SIG-M5 treated with dmso at 0.1 percent for 504 hours (cell line): ENCODE results near the gene ZNF606.
"Not testable (repeated sequence)": the region's sequence is repeated elsewhere in the genome, so short reads cannot be mapped to it uniquely, and the experiment has no call there.

Experiments
- DNase-seq: peaks from one replicate; lab custom pipeline; 2025; ENCODE audit not compliant: unreplicated experiment; lab: John Stamatoyannopoulos, UW

Gene ZNF606

DNA sequence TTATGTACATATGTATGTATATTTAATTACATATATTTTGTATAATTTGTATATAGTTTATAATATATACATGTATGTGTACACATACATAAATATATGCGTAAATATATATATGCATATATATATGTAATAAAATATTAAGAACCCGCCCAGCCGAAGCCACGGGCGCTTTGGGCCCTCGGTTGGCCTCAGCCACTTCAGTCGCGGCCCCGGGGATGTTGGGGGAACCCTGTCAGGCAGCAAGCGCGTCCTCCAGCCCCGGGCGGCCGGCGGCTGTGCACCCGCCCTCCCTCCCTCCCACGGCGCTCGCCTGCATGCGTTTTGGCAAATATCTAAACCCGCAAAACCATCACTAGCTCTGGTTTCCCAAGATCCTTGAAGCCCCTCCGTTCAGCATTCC is 7.9 kb upstream of the ZNF606 start:
- no peak for DNase-seq

DNA sequence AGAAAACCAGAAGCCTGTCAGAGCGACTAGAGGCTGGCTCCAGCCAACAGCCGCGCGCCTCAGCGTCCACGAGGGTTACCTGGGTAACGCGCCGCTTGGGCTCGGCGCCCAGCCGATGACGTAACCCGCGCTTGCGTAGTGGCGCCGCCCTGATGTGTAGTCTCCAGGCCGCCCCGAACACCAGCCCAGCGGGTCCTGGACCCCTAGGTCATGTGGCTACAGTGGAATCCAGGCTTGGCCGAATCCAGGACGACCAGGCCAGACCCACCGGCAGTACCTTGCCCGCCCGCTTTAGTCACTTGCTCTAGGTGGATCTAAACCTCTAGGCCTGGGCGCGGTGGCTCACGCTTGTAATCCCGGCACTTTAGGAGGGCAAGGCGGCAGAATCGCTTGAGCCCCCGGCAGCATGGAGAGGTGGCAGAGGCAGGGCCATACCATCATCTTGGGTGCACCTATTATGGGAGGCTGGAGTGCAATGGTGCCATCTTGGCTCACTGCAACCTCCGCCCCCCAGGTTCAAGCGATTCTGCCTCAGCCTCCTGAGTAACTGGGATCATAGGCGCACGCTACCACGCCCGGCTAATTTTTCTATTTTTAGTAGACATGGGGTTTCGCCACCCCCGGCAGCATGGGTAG is 7.2 kb upstream of the ZNF606 start:
- DNase-seq = peak; percentile 36

DNA sequence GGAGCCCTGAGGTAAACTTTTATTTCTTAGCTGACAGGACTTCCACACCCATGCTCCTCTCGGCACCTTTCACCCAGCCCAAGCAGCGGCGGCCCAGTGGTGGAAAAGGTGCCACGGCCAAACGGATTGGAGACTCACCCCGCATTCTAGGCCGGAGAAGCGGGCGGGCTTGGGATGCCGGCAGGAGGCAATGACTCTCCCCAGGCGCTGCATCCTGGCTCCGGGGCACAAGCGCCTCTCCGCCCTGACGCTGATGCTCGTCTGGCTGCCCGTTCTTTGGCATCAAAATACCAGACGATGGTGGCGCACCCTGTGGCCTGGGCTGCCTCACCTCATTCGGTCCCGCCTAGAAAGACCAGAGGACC is 6.7 kb upstream of the ZNF606 start:
- no peak for DNase-seq

DNA sequence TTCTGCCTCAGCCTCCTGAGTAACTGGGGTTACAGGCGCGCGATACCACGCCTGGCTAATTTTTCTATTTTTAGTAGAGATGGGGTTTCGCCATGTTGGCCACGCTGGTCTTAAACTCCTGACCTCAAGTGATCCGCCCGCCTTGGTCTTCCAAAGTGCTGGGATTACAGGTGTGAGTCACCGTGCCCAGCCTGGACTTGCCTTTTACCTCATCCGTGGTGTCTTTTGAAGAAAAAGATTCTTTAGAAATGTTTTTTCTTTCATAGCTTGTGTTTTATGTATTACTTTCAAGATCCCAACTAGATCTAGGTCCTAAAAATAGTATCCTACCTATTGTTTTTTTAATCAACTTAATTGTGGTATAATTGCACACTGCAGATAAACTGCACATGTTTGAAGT is 6.3 kb upstream of the ZNF606 start:
- not testable (repeated sequence) for DNase-seq

DNA sequence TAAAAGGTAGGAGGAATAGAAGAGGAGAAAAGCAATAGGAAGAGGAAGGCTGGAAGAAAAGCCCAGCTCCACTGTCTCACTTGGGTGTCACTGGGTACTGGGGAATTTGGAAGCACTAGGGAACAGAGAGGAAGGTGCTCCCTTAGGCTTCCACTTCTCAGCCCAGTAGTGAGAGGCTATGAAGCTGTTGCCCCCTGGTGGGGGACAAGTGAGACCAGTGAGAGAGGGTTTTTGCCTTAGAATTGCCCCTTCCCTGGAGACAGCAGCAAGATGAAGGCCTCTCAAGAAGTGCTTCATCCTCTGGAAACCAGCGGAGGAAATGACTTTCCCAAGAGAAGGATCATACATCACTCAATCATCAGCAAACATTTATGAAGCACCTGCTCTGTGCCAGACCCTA is 4.7 kb upstream of the ZNF606 start:
- DNase-seq = no peak

DNA sequence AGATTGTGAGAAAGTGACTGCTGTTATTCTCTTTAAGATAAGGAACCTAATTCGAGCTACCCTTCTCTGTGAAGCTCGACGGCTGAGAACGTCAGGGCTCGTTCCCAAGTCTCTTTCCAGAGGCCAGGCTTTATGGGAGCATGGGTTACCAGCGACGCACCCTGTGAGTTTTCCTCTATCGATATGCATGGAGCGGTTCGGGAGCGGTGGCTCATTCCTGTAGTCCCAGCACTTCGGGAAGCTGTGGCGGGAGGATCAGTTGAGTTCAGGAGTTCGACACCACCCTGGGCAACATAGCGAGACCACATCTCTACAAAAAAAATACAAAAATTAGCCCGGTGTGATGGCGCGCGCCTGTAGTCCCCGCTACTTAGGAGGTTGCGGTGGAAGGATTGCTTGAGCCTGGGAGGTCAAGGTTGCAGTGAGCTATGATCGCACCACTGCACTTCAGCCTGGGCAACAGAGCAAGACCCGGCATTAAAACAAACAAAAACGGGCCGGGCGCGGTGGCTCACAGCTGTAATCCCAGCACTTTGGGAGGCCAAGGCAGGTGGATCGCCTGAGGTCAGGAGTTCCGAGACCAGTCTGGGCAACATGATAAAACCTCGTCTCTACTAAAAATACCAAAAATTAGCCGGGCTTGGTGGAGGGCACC is 681 bp upstream of the ZNF606 start:
- no peak for DNase-seq

DNA sequence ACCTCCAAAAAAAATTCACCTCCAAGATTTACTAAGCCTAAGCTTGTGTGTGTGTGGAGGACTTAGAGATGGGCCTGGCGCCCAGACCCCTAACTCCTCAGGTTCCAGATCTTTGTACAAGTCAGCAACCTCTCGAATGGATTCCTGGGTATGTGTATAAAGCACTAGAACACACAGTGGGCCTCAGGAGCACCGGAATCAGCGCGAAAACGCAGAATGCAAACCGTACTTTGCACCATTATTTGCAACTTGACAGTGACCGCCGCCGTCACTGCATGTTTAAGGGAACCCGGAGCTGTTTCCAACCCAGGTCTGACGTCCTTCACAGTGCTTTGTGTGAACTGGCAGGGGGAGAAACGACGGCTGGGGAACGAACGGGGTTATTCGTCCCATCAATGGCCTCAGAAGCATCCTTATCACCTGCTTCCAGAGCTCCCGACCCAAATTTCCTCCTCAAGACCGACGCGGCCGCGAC is 688 bp downstream of the ZNF606 start:
- no peak for DNase-seq

DNA sequence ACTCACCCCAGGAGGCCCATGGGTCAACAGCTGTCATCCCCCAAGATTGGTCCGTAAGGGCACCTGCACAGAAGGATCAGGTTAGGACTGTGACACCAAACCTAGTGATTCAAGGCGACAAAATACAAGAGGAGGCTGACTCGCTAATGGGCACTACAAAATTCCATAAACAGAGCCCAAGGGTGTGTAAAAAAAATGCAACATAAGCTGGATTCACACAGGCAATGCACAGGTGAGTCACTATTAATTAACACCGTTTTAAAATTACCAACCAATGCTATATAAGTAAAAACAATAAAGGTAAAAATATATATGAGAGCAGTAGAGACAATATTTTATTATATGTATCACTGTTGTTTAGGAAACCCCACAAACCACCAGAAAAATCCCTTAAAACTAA is 1.9 kb downstream of the ZNF606 start:
- DNase-seq = no peak

DNA sequence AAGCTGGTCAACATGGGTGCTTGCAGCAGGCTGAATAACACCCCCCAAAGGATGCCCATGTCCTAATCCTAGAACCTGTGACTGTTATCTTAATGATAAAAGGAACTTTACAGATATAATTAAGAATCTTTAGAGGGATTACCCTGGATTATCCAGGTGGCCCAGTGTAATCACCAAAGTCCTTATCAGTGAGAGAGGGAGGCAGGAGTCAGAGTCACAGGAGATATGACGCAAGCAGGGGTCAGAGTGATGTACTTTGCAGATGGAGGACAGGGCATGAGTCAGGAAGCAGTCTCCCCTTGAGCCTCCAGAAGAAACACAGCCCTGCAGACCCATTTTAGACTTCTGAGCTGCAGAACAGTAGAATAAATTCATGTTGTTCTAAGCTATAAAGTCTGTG is 9.8 kb downstream of the ZNF606 start:
- no peak for DNase-seq

DNA sequence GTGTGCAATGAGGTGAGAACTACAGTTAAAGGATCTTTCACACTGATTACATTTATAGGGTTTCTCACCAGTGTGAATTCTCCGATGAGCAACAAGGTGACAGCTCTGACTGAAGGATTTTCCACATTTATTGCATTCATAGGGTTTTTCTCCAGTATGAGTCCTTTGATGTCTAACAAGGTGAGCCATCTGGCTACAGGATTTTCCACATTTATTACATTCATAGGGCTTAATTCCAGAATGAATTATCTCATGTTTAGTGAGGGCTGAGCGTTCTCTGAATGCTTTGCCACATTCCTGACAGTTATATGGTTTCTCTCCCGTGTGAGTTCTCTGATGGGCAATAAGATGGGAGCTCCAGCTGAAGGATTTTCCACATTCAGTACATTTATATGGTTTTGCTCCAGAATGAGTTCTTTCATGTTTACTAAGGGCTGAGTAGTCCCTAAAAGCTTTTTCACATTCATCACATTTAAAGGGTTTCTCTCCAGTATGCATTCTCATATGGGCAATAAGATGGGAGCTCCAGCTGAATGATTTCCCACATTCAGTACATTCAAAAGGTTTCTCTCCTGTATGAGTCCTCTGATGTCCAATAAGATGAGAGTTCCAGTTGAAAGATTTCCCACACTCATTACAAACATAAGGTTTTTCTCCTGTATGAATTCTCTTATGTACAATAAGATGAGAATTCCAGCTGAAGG is 23.9 kb downstream of the ZNF606 start:
- DNase-seq = no peak

DNA sequence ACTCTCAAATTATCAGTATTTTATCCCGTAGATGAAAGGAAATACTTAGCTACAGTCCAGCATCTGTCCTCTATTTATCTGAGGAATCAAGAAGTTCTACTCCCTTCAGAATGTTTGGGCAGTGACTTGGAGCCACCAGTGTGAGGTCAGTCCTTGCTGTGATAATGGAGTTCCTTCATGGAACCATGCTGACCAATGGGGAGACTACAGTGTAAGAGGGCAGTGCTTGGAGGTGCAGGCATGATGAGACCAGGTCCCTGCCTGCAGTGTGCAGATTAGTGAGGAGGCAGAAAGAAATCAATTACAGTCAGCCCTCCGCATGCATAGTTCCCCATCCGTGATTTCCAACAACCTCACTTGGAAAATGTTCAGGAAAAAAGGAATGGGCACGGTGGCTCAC is 28.2 kb downstream of the ZNF606 start, which contains the start of gene C19orf18:
Gene C19orf18 (minus strand): TSS at position 101 of the 400 bp plus-strand sequence. CDS start 102 bp downstream, outside the sequence.
- DNase-seq = no peak

DNA sequence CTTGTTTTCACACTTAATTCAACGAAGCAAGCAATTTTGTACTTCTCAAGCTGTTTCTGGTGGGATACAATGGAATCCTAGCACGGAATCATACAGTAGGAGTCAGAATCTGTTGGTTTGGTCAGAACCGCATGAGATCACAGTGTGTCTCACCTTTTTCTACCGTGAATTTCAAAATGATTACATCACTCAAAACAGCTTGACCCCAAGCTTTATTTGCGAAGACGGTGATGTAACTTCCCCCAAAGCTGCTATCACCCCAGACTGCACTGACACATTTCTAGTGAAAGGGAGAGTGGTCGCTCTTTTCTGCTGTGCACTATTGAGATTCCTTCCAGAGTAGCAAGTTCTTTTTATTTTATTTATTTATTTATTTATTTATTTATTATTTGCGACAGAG is 37.9 kb downstream of the ZNF606 start:
- no peak for DNase-seq

DNA sequence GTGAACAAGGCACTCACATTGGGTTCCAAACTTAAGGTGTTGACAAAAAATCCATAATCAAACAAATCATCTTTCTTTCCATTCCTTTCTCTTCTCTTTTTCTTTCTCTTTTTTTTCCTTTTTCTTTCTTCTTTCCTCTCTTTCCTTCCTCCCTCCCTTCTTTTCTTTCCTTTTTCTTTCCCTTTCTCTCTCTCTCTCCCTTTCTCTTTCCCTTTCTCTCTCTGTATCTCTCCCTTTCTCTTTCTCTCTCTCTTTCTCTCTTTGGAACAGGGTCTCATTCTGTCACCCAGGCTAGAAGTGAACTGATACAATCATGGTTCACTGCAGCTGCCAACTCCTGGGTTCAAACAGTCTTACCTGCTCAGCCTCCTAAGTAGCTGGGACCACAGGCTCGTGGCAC is 40.8 kb downstream of the ZNF606 start:
- DNase-seq = no peak

DNA sequence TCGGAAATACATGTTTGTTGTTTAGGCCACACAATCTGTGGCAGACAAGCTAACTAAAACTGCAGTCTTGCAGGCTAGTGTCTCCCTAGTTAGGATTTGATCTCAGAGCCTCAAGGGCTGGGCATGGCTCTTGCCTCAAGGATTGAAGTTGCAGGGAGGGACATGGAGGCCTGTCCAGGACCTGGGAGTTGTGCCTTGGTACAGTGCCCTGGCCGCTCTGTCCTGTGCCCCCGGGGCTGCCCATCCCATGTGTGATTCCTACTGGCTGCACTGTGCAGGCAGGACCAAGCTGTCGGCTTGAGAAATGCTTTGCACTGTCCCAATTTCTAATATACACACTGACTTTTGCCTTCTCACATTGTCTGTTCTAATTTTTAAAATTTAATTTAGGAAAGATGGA is 47.6 kb downstream of the ZNF606 start:
- DNase-seq = no peak

DNA sequence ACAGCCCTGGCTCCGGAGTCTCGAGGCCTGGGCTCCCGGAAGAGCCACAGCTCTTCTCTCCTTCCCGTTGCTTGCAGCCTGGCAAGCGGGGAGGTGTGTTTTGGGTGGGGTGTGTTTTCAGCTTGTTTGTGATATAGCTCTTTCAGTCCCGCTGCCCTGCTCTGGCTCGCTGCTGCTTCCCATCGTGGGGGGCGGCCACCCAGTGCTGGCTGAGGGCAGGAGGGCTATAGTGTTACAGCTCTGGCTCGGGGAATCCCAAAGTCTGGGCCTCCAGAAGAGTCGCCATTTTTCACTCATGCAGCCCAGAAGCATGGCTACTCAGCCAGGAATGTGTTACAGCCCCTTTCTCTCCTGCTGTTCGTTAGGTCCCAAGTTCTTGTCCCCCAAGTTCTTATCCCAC is 52.9 kb downstream of the ZNF606 start:
- no peak for DNase-seq

DNA sequence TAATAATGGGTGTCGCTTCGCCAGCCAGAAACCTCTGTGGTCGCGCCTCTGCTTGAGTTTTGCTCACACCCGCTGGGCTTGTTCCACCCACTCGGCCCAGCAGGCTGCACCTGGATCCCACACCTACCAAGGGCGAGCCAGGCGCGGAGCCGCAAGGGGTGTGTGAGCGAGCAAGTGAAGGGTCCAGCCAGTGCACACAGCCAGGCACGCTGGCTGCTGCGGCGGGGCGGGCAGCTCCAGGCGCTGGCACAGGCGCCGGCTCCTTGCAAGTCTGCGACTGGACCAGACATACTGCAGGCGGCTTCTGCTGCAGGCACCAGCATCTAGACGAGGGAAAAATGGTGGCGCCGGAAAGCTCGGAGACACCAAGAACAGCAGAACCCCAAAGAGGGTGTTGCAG is 53.3 kb downstream of the ZNF606 start:
- DNase-seq = no peak

DNA sequence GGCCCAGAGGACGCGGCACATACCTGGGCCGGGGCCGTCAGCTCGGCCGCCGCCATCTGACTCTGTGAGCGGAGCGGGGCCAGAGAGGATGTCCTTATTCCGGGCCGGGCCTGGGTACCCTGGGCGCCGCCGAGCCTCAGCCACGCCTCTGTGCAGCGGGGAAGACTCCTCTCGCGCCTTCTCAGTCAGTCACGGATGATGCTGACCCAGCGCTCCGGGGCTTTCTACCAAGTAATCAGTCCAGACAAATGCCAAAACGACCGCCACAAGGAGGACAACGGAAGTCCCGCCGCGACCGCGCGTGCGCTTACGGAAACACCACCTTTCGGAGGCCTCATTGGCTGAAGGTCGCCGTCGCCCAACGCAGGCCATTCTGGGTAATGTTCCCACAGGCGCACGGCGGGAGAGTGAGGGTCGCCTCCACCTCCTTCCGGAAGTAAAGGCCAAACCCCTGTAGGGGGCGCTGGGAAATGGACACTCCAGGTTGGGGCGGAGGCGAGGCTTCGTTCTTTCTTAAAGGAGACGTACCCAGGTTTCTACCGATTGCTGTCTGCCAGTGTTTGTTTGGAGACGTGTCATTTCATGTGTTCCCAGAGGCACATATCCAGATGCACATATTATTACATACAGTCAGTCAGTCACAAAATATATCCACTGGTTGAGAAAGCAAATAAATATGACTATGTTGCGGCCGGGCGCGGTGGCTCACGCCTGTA is 55.0 kb downstream of the ZNF606 start, which contains the start of gene ZNF256:
Gene ZNF256 (minus strand): TSS at position 288 of the 716 bp plus-strand sequence. CDS start 232 bp downstream, at position 56.
- peak; percentile 34 for DNase-seq

DNA sequence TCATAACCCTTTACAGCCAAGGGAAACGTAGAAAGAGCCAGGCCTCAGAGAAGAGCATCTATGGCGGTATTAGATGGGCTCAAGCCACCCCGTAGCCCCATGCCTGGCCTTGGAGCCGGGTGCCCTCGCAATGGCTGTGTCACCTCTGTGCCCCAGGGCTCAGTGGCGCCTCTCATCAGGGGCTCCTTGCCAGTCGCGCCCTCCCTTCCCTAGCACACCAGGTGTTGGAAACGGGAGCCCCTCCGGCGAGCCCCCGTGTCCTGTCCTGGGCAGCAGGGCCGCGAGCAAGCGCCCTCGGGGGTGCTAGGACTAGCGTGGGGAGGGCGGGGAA is 55.6 kb downstream of the ZNF606 start:
- DNase-seq = no peak

DNA sequence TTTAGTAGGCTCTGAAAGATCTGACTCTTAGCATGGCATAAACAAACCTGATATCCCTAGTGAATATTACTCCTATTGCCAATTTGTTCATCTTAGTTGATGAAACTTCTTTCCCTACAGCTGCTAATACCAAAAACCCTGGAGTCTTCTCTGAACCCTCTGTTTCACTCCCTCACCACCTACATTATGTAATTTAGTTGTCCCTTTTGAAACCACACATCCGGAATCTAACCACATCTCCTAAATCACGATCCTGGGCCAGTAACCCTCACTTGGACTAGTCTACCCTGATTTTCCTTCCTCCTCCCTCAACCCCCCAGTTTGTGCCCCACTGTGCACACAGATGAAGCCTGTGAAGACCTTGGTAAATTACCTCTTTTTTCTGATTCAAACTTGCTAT is 56.3 kb downstream of the ZNF606 start:
- no peak for DNase-seq

DNA sequence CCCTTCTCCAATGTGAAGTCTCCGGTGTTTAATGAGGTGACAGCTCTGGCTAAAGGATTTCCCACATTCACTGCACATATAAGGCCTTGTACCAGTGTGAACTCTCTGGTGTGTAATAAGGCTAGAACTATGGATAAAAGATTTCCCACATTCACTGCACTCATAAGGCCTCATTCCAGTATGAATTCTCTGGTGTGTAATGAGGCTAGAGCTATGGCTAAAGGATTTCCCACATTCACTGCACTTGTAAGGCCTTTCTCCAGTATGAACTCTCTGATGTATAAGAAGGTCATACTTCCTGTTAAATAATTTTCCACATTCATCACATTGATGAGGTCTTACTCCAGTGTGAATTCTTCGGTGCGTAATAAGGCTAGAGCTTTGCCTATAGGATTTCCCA is 61.0 kb downstream of the ZNF606 start:
- no peak for DNase-seq

DNA sequence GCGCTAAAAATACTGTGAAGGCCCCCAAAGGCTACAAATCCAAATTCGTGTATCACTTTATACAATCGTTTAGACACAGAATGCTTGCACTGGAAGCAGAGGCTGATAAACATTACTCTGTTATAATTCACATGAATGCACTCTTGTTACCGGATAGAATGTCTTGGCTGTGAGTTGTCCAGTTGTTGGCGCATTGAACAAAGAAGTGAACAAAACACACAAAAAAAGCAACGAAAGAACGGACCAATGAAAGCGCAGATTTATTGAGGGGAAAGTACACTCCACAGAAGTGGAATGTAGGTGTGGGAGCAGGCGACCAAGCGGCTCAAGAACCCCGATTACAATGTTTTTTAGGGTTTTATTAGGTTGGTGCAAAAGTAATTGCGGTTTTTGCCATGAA is 66.9 kb downstream of the ZNF606 start:
- no peak for DNase-seq
